ENCODE data around the gene PDS5A.

PDS5A gene

DNA sequence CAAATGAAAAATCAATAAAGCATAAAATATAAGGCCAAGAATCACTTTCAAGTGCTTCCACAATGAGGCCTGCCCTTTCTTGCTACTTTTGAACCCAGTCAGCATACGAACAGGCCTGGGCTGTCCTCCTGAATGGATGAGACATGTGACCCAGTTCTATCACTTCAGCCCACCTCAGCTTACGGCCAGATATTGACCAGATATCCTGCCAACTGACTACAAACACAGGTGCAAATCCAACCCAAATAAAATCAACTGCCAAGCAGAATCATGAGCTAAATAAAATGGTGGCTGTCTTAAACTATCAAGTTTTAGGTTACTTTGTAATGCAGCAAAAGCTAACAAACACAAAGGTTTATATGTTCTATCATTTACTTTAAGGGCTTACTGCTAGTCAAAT lies 53.7 kb downstream of the PDS5A start:
- no CpG with 5 or more reads among the region's 2 CpGs for WGBS, 2 donors (ENCODE audit: extremely low coverage in 2 of 2, insufficient read length in 2 of 2, insufficient replicate concordance in 1 of 2)
- peaks cover 7 to 100% of the 10 kb centered on the region in 2 donors for H3K36me3 ChIP-seq (replicated peaks in 1 of 2; ENCODE audit: control insufficient read depth in 2 of 2, insufficient read depth in 2 of 2, low read length in 2 of 2)

DNA sequence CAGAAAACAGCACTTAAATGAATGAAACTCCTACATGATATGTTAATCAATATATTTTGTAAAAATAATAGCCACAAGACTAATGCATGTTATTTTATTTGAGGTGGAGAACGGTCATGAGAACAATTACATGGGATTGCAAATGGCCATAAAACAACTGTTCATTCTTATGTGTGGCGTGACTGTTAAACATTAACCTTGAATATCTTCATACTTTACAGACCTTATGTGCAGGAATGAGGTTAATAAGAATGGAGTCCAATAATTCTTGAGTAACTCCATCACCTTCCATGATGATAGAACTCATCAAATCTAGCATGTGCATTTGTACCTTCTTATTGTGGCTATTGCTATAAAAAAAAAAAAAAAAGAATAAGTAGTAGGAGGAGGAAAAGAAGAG lies 55.3 kb downstream of the PDS5A start:
- Histone ChIP-seq H3K4me2 (ENCODE audit: insufficient read depth, low read length, poor library complexity, severe bottlenecking) (no peak overlapping the region), H3K4ac (ENCODE audit: low read length) (no peak overlapping the region), H3K27me3 (ENCODE audit: control insufficient read depth in 3 of 3, insufficient read depth in 3 of 3, low read depth in 1 of 3, low read length in 3 of 3) (no peaks in the 10 kb centered on the region), H3K27ac (replicated peaks; ENCODE audit: low read length) (no peak overlapping the region), H2BK15ac (ENCODE audit: low read length) (no peak overlapping the region), H3K9ac (ENCODE audit: low read depth, low read length, poor library complexity) (no peak overlapping the region), H3K14ac (ENCODE audit: low read length) (no peak overlapping the region), H3K4me3 (ENCODE audit: low read length in 2 of 2) (no peak overlapping the region), H2BK120ac (ENCODE audit: low read depth, low read length) (no peak overlapping the region), H3K9me3 (replicated peaks in 1 of 2; ENCODE audit: control insufficient read depth in 2 of 2, insufficient read depth in 1 of 2, low read depth in 1 of 2, low read length in 2 of 2) (no peaks in the 10 kb centered on the region), H4K8ac (ENCODE audit: low read depth, low read length) (no peak overlapping the region), H2BK5ac (ENCODE audit: low read length) (no peak overlapping the region), H3K18ac (ENCODE audit: low read length) (no peak overlapping the region), H3K36me3 (replicated peaks in 1 of 2; ENCODE audit: control insufficient read depth in 2 of 2, insufficient read depth in 2 of 2, low read length in 2 of 2) (peaks cover 5 to 100% of the 10 kb centered on the region in 2 donors), H3K23ac (ENCODE audit: low read depth, low read length, poor library complexity) (no peak overlapping the region), H3K4me1 (ENCODE audit: control insufficient read depth in 2 of 2, insufficient read depth in 1 of 2, low read depth in 1 of 2, low read length in 2 of 2) (no peaks in the 10 kb centered on the region), H4K91ac (ENCODE audit: low read depth, low read length, poor library complexity) (no peak overlapping the region), H2BK12ac (ENCODE audit: low read length) (no peak overlapping the region), H3K79me1 (ENCODE audit: low read depth, low read length) (no peaks in the 10 kb centered on the region), H2AK5ac (ENCODE audit: low read depth, low read length) (no peak overlapping the region), H2AFZ (ENCODE audit: low read length) (no peak overlapping the region)
- no CpG with 5 or more reads among the region's 2 CpGs for WGBS, 2 donors (ENCODE audit: extremely low coverage in 2 of 2, insufficient read length in 2 of 2, insufficient replicate concordance in 1 of 2)
- no peak for DNase-seq (ENCODE audit: low spot score)

More for the DNA sequence above, 53.7 kb downstream of the PDS5A start:
- H2AK5ac ChIP-seq (ENCODE audit: low read depth, low read length), result no peak overlapping the region
- no peak for DNase-seq (ENCODE audit: low spot score)
- no peak overlapping the region for H3K4me3 ChIP-seq (ENCODE audit: low read length in 2 of 2)
- no peak overlapping the region for H3K27ac ChIP-seq (replicated peaks; ENCODE audit: low read length)
- H3K4ac ChIP-seq (ENCODE audit: low read length), result no peak overlapping the region
- no peak overlapping the region for H4K8ac ChIP-seq (ENCODE audit: low read depth, low read length)
- H3K79me1 ChIP-seq (ENCODE audit: low read depth, low read length), result no peaks in the 10 kb centered on the region
- H3K23ac ChIP-seq (ENCODE audit: low read depth, low read length, poor library complexity), result no peak overlapping the region
- no peak overlapping the region for H3K14ac ChIP-seq (ENCODE audit: low read length)
- H2BK12ac ChIP-seq (ENCODE audit: low read length), result no peak overlapping the region
- no peak overlapping the region for H2BK120ac ChIP-seq (ENCODE audit: low read depth, low read length)
- H3K18ac ChIP-seq (ENCODE audit: low read length), result no peak overlapping the region
- H3K4me1 ChIP-seq (ENCODE audit: control insufficient read depth in 2 of 2, insufficient read depth in 1 of 2, low read depth in 1 of 2, low read length in 2 of 2), result no peaks in the 10 kb centered on the region
- H2BK5ac ChIP-seq (ENCODE audit: low read length), result no peak overlapping the region
- H3K9me3 ChIP-seq (replicated peaks in 1 of 2; ENCODE audit: control insufficient read depth in 2 of 2, insufficient read depth in 1 of 2, low read depth in 1 of 2, low read length in 2 of 2), result no peaks in the 10 kb centered on the region
- H4K91ac ChIP-seq (ENCODE audit: low read depth, low read length, poor library complexity), result no peak overlapping the region
- H3K27me3 ChIP-seq (ENCODE audit: control insufficient read depth in 3 of 3, insufficient read depth in 3 of 3, low read depth in 1 of 3, low read length in 3 of 3), result no peaks in the 10 kb centered on the region
- H3K9ac ChIP-seq (ENCODE audit: low read depth, low read length, poor library complexity), result no peak overlapping the region
- no peak overlapping the region for H3K4me2 ChIP-seq (ENCODE audit: insufficient read depth, low read length, poor library complexity, severe bottlenecking)
- H2AFZ ChIP-seq (ENCODE audit: low read length), result no peak overlapping the region
- H2BK15ac ChIP-seq (ENCODE audit: low read length), result no peak overlapping the region

DNA sequence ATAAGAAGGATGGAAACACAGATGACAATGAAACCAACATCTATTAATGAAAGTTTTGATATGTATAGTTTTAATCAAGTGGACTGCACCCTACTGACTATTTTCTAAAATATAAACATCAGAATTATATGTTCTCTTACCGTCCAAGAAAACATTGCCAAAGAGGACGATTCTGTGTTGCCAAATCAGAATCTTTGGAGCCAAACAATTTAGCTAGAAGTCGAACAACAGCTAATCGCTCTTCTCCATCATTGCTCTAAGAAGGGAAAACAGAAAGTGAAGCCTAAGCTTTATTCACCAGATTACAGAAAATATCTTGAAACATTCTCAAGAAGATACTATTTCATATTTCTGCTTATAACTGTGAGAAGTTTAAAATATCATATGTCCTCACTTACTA lies 64.2 kb downstream of the PDS5A start:
- no peak for DNase-seq (ENCODE audit: low spot score)
- no peak overlapping the region for H3K9ac ChIP-seq (ENCODE audit: low read depth, low read length, poor library complexity)
- H4K8ac ChIP-seq (ENCODE audit: low read depth, low read length), result no peak overlapping the region
- H2BK5ac ChIP-seq (ENCODE audit: low read length), result no peak overlapping the region
- no peak overlapping the region for H2AK5ac ChIP-seq (ENCODE audit: low read depth, low read length)
- no peak overlapping the region for H3K14ac ChIP-seq (ENCODE audit: low read length)
- H3K18ac ChIP-seq (ENCODE audit: low read length), result no peak overlapping the region
- no peak overlapping the region for H3K27ac ChIP-seq (replicated peaks; ENCODE audit: low read length)
- H3K23ac ChIP-seq (ENCODE audit: low read depth, low read length, poor library complexity), result no peak overlapping the region
- H3K27me3 ChIP-seq (ENCODE audit: control insufficient read depth in 3 of 3, insufficient read depth in 3 of 3, low read depth in 1 of 3, low read length in 3 of 3), result no peaks in the 10 kb centered on the region
- H4K91ac ChIP-seq (ENCODE audit: low read depth, low read length, poor library complexity), result no peak overlapping the region
- no peaks in the 10 kb centered on the region for H3K4me1 ChIP-seq (ENCODE audit: control insufficient read depth in 2 of 2, insufficient read depth in 1 of 2, low read depth in 1 of 2, low read length in 2 of 2)
- H3K79me1 ChIP-seq (ENCODE audit: low read depth, low read length), result no peaks in the 10 kb centered on the region
- H2BK12ac ChIP-seq (ENCODE audit: low read length), result no peak overlapping the region
- no peak overlapping the region for H3K4ac ChIP-seq (ENCODE audit: low read length)
- no CpG with 5 or more reads among the region's 4 CpGs for WGBS, 2 donors (ENCODE audit: extremely low coverage in 2 of 2, insufficient read length in 2 of 2, insufficient replicate concordance in 1 of 2)
- no peak overlapping the region for H2AFZ ChIP-seq (ENCODE audit: low read length)
- no peak overlapping the region for H2BK120ac ChIP-seq (ENCODE audit: low read depth, low read length)
- H2BK15ac ChIP-seq (ENCODE audit: low read length), result no peak overlapping the region
- no peaks in the 10 kb centered on the region for H3K9me3 ChIP-seq (replicated peaks in 1 of 2; ENCODE audit: control insufficient read depth in 2 of 2, insufficient read depth in 1 of 2, low read depth in 1 of 2, low read length in 2 of 2)
- no peak overlapping the region for H3K4me2 ChIP-seq (ENCODE audit: insufficient read depth, low read length, poor library complexity, severe bottlenecking)
- H3K36me3 ChIP-seq (replicated peaks in 1 of 2; ENCODE audit: control insufficient read depth in 2 of 2, insufficient read depth in 2 of 2, low read length in 2 of 2), result peaks cover 11 to 98% of the 10 kb centered on the region in 2 donors
- H3K4me3 ChIP-seq (ENCODE audit: low read length in 2 of 2), result no peak overlapping the region

DNA sequence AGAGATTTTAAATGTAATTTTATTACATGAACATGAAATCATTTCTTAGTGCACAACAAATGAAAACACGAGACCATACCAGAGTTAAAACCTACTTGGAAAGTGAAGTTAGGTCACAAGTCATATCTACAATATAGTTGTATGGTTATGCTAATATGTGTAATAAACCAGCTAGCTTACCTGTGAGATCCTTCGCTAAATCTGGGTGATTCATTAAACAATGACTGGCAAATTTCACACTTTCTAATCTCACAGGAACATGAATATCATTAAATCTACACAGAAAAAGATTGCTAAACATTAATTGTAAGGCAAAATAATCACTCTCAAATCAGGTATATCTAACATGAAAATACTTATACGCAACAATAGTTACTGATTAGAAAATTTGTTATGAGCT lies 67.6 kb downstream of the PDS5A start:
- Histone ChIP-seq H3K4ac (ENCODE audit: low read length) (no peak overlapping the region), H3K36me3 (replicated peaks in 1 of 2; ENCODE audit: control insufficient read depth in 2 of 2, insufficient read depth in 2 of 2, low read length in 2 of 2) (peaks cover 5 to 96% of the 10 kb centered on the region in 2 donors), H3K9ac (ENCODE audit: low read depth, low read length, poor library complexity) (no peak overlapping the region), H3K4me2 (ENCODE audit: insufficient read depth, low read length, poor library complexity, severe bottlenecking) (no peak overlapping the region), H4K8ac (ENCODE audit: low read depth, low read length) (no peak overlapping the region), H2BK12ac (ENCODE audit: low read length) (no peak overlapping the region), H2AFZ (ENCODE audit: low read length) (no peak overlapping the region), H2BK120ac (ENCODE audit: low read depth, low read length) (no peak overlapping the region), H3K27me3 (ENCODE audit: control insufficient read depth in 3 of 3, insufficient read depth in 3 of 3, low read depth in 1 of 3, low read length in 3 of 3) (no peaks in the 10 kb centered on the region), H2BK5ac (ENCODE audit: low read length) (no peak overlapping the region), H3K9me3 (replicated peaks in 1 of 2; ENCODE audit: control insufficient read depth in 2 of 2, insufficient read depth in 1 of 2, low read depth in 1 of 2, low read length in 2 of 2) (no peaks in the 10 kb centered on the region), H3K14ac (ENCODE audit: low read length) (no peak overlapping the region), H2BK15ac (ENCODE audit: low read length) (no peak overlapping the region), H3K4me3 (ENCODE audit: low read length in 2 of 2) (no peak overlapping the region), H3K23ac (ENCODE audit: low read depth, low read length, poor library complexity) (no peak overlapping the region), H3K27ac (replicated peaks; ENCODE audit: low read length) (no peak overlapping the region), H2AK5ac (ENCODE audit: low read depth, low read length) (no peak overlapping the region), H4K91ac (ENCODE audit: low read depth, low read length, poor library complexity) (no peak overlapping the region), H3K18ac (ENCODE audit: low read length) (no peak overlapping the region), H3K4me1 (ENCODE audit: control insufficient read depth in 2 of 2, insufficient read depth in 1 of 2, low read depth in 1 of 2, low read length in 2 of 2) (no peaks in the 10 kb centered on the region), H3K79me1 (ENCODE audit: low read depth, low read length) (no peaks in the 10 kb centered on the region)
- no CpG with 5 or more reads among the region's 3 CpGs for WGBS, 2 donors (ENCODE audit: extremely low coverage in 2 of 2, insufficient read length in 2 of 2, insufficient replicate concordance in 1 of 2)
- DNase-seq (ENCODE audit: low spot score), result no peak
